Measurements from ENCODE around the gene PHKB.

Gene PHKB

DNA sequence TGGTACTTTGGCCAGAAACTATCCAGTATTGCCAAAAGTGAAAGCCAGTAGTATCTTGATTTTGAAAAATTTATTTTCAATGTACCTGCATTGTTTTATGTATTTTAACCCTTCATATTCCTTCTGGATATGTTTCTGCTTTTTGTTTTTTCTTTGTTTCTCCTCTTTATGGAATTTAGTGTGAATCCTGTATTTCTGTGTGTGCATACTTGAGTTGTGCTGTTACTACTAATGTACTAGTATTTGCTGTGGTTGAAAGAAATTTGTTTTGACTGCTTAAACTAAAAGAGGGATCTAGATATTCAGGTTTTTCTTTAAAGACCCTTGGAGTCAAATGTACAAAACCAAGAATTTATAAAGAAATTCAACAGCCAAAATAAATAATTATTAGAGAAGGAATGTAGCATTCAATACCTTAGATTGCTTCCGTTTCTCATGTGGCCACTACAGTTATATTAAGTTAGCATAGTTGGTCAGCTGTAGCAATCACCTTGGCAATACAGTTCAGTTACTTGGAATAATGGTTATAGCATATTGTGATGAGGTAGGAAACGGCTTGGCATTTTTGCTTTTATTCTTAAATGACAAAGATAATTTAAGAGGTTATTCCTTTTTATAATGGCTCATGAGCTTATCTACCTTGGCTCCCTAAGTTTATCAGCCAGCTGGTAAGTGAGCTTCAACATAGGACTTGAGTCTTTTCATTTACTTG is 4.9 kb downstream of the PHKB start:
- TF ChIP-seq YY1 (IDR thresholded peaks at IDR 0.05; ENCODE audit: low read depth) = no peak
- no peak for TF ChIP-seq TAF1 (IDR thresholded peaks at IDR 0.05; ENCODE audit: low read depth)
- TF ChIP-seq EP300 (IDR thresholded peaks at IDR 0.05; ENCODE audit: borderline replicate concordance) = no peak
- TF ChIP-seq FOXM1 (IDR thresholded peaks at IDR 0.05; ENCODE audit: borderline replicate concordance, low read depth) = no peak
- TF ChIP-seq CREB1 (IDR thresholded peaks at IDR 0.05; ENCODE audit: low read depth) = no peak
- TF ChIP-seq MAX (IDR thresholded peaks at IDR 0.05) = no peak
- TF ChIP-seq, protein P1, sequence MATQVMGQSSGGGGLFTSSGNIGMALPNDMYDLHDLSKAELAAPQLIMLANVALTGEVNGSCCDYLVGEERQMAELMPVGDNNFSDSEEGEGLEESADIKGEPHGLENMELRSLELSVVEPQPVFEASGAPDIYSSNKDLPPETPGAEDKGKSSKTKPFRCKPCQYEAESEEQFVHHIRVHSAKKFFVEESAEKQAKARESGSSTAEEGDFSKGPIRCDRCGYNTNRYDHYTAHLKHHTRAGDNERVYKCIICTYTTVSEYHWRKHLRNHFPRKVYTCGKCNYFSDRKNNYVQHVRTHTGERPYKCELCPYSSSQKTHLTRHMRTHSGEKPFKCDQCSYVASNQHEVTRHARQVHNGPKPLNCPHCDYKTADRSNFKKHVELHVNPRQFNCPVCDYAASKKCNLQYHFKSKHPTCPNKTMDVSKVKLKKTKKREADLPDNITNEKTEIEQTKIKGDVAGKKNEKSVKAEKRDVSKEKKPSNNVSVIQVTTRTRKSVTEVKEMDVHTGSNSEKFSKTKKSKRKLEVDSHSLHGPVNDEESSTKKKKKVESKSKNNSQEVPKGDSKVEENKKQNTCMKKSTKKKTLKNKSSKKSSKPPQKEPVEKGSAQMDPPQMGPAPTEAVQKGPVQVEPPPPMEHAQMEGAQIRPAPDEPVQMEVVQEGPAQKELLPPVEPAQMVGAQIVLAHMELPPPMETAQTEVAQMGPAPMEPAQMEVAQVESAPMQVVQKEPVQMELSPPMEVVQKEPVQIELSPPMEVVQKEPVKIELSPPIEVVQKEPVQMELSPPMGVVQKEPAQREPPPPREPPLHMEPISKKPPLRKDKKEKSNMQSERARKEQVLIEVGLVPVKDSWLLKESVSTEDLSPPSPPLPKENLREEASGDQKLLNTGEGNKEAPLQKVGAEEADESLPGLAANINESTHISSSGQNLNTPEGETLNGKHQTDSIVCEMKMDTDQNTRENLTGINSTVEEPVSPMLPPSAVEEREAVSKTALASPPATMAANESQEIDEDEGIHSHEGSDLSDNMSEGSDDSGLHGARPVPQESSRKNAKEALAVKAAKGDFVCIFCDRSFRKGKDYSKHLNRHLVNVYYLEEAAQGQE (IDR thresholded peaks at IDR 0.05; ENCODE audit: low read depth) = no peak
- TF ChIP-seq ZBTB7A (IDR thresholded peaks at IDR 0.05; ENCODE audit: low read depth) = no peak
- no peak for TF ChIP-seq TCF12 (IDR thresholded peaks at IDR 0.05; ENCODE audit: low read depth)
- no peak for TF ChIP-seq EGR1 (IDR thresholded peaks at IDR 0.05)
- TF ChIP-seq CEBPB (IDR thresholded peaks at IDR 0.05) = no peak
- no peak for TF ChIP-seq TEAD4 (IDR thresholded peaks at IDR 0.05)
- no peak for TF ChIP-seq RAD21 (IDR thresholded peaks at IDR 0.05; ENCODE audit: low read depth)
- no peak for TF ChIP-seq NFIC (IDR thresholded peaks at IDR 0.05)
- no peak for TF ChIP-seq USF1 (IDR thresholded peaks at IDR 0.05)

DNA sequence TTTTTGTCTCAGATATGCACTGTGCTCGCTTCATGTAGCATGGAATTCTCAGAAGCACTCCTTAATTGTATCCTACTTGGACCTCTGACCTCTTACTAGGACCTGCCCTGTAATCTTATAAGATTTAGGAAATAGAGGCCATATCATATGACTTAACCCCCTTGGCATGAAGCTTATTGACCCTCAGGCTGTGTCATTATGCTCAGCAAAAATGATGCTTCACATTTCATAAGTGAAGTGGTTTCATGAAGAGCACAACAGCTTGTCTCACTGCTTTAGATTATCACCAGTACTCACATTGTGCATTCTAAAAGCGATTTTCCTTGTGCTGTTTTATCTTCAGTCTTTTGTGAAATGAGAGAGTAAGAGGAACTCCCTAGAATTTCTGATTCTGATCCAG is 6.4 kb downstream of the PHKB start:
- TF ChIP-seq MAX (IDR thresholded peaks at IDR 0.05) = no peak
- TF ChIP-seq, protein P1 (IDR thresholded peaks at IDR 0.05; ENCODE audit: low read depth) = no peak
- no peak for TF ChIP-seq TEAD4 (IDR thresholded peaks at IDR 0.05)
- no peak for TF ChIP-seq FOXM1 (IDR thresholded peaks at IDR 0.05; ENCODE audit: borderline replicate concordance, low read depth)
- TF ChIP-seq TCF12 (IDR thresholded peaks at IDR 0.05; ENCODE audit: low read depth) = no peak

GRCh38 chr16:47469227-47469626 is 8.1 kb downstream of the PHKB start:
- TF ChIP-seq TCF12 (IDR thresholded peaks at IDR 0.05; ENCODE audit: low read depth) (no peak), TAF1 (IDR thresholded peaks at IDR 0.05; ENCODE audit: low read depth) (no peak), RAD21 (IDR thresholded peaks at IDR 0.05; ENCODE audit: low read depth) (no peak), CREB1 (IDR thresholded peaks at IDR 0.05; ENCODE audit: low read depth) (no peak), FOXM1 (IDR thresholded peaks at IDR 0.05; ENCODE audit: borderline replicate concordance, low read depth) (no peak), YY1 (IDR thresholded peaks at IDR 0.05; ENCODE audit: low read depth) (no peak), EP300 (IDR thresholded peaks at IDR 0.05; ENCODE audit: borderline replicate concordance) (no peak)
- TF ChIP-seq, protein P1 (IDR thresholded peaks at IDR 0.05; ENCODE audit: low read depth) = no peak

GRCh38 chr16:47470211-47470610 is 9.1 kb downstream of the PHKB start:
- no peak for TF ChIP-seq TCF12 (IDR thresholded peaks at IDR 0.05; ENCODE audit: low read depth)
- TF ChIP-seq, protein P1 (IDR thresholded peaks at IDR 0.05; ENCODE audit: low read depth) = no peak
